ENCODE data around the gene CDK7. TPM values are rescaled to one million over a fixed set of nuclear protein-coding genes. Genes with fewer than 3 reads are reported as not detected.

The CDK7 gene
- total RNA-seq, 1 experiment from 2014 or later = 53.4 TPM

DNA sequence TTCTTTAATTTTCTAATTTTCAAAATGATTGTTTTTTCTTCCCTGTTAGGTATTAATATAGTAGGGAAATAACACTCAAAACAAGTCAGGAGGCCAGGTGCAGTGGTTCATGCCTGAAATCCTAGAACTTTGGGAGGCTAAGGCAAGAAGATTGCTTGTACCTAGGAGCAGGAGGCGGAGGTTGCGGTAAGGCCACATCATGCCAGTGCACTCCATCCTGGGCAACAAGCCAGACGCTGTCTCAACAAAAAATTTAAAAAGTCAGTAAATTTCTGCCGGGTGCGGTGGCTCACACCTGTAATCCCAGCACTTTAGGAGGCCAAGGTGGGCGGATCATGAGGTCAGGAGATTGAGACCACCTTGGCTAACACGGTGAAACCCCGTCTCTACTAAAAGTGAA lies 10.2 kb upstream of the CDK7 start:
- WGBS (ENCODE audit: extremely low coverage, insufficient read length, low lambda C conversion rate) = no CpG with 5 or more reads among the region's 8 CpGs
- Histone ChIP-seq H3K27ac (ENCODE audit: insufficient read length, low read depth, low read length) (no peak overlapping the region), H2BK20ac (ENCODE audit: low read depth, low read length, poor library complexity, severe bottlenecking) (no peak overlapping the region), H4K5ac (ENCODE audit: insufficient read length, low read depth, low read length) (no peak overlapping the region), H2BK12ac (ENCODE audit: insufficient read length, low read depth, low read length) (no peak overlapping the region), H3K23me2 (ENCODE audit: insufficient read length, low read depth, low read length, poor library complexity, severe bottlenecking) (no peaks in the 10 kb centered on the region), H2BK15ac (ENCODE audit: low read depth, low read length) (no peak overlapping the region), H3K56ac (ENCODE audit: insufficient read length, low read depth, low read length) (no peak overlapping the region), H3K9ac (ENCODE audit: extremely low read depth, insufficient read length, low read length) (no peak overlapping the region), H3K4me2 (ENCODE audit: insufficient read depth, insufficient read length, low read length) (no peak overlapping the region), H3K4ac (ENCODE audit: low read depth, low read length) (no peak overlapping the region), H3K79me1 (ENCODE audit: insufficient read depth, low read depth, low read length, poor library complexity, severe bottlenecking) (no peaks in the 10 kb centered on the region), H3K27me3 (ENCODE audit: insufficient read depth, low read length) (no peaks in the 10 kb centered on the region), H4K8ac (replicated peaks; ENCODE audit: insufficient read length, low read depth, low read length) (no peak overlapping the region), H4K91ac (ENCODE audit: insufficient read length, low read depth, low read length) (no peak overlapping the region), H4K20me1 (ENCODE audit: control insufficient read depth, insufficient read depth, insufficient read length) (no peaks in the 10 kb centered on the region), H2AK5ac (ENCODE audit: insufficient read length, low read length) (no peak overlapping the region), H2BK120ac (ENCODE audit: low read depth, low read length, poor library complexity, severe bottlenecking) (no peak overlapping the region), H2BK5ac (ENCODE audit: insufficient read length, low read length) (no peak overlapping the region), H3K23ac (ENCODE audit: insufficient read length, low read depth, low read length) (no peak overlapping the region), H3T11ph (ENCODE audit: low read length) (no peak overlapping the region), H3K14ac (ENCODE audit: insufficient read depth, low read length) (no peak overlapping the region), H2AFZ (ENCODE audit: low read length) (no peak overlapping the region), H3K18ac (ENCODE audit: insufficient read length, low read depth, low read length) (no peak overlapping the region), H3K4me1 (ENCODE audit: insufficient read depth, low read length) (no peaks in the 10 kb centered on the region), H3K9me3 (ENCODE audit: control insufficient read depth, low read depth, low read length) (no peaks in the 10 kb centered on the region), H3K79me2 (ENCODE audit: insufficient read depth, low read length) (no peaks in the 10 kb centered on the region)
- H3K4me3 Mint-ChIP-seq = no peak overlapping the region
- peaks cover 21 to 40% (median 24%) of the 10 kb centered on the region in 3 experiments for H3K36me3 Mint-ChIP-seq (ENCODE audit: insufficient read depth in 1 of 3, low read depth in 3 of 3)
- no peak for TF ChIP-seq CTCF (conservative IDR thresholded peaks at IDR 0.05)
- H3K4me1 Mint-ChIP-seq = no peaks in the 10 kb centered on the region
- H3K27me3 Mint-ChIP-seq (ENCODE audit: low read depth) = no peaks in the 10 kb centered on the region
- no peak for DNase-seq
- peaks cover 4 to 8% of the 10 kb centered on the region in 2 experiments; a peak in 4 of 5 replicates for H3K9me3 Mint-ChIP-seq
- H3K27ac Mint-ChIP-seq = 0 out of 7 replicates have a peak overlapping the region, but pooled peaks of 1 of the 3 experiments have one; percentile 48
